NCI-H1436 (cell line): ENCODE measurements around the gene HOXD10.

Experiments used
- DNase-seq: peaks from one replicate; lab custom pipeline; 2025; lab: John Stamatoyannopoulos, UW

Gene HOXD10

GRCh38 chr2:176164611-176165369 is 48.2 kb downstream of the HOXD10 start:
- DNase-seq = no peak

DNA sequence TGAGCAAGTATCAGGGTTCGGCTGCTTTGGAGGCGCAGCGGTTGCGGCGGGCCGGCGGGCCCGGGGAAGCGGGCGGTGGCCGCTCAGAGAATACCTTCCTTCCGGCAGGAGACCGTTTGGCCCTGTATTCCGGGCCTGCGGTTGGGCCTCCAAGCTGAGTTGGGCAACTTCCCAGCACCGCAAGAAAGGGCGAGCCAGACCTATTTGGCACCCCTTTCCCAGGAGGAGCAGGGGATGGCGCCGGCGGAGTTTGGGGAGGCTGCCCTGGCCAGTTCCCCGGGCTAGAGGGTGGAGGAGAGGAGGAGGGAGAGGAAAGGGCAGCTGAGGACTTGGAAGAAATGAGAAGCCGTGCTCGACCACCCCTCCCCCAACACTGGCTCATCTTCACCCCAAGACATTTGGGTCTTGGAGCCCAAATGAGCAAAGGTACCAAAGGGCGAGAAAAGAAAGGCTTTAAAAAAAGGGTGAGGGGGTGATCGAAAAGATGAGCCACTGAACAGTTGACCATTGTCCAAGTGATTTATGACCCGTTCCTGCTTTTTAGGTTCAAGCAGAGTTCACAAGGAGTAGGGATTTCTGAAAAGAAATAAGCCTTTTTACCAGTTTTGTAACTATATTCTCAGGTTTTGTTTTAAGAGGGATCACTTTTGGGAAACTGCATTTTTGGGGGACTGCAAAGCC is 48.9 kb downstream of the HOXD10 start:
- no peak for DNase-seq

- DNase-seq = no peak
Observed at GRCh38 chr2:176166272-176166671, 49.7 kb downstream of the HOXD10 start.

DNA sequence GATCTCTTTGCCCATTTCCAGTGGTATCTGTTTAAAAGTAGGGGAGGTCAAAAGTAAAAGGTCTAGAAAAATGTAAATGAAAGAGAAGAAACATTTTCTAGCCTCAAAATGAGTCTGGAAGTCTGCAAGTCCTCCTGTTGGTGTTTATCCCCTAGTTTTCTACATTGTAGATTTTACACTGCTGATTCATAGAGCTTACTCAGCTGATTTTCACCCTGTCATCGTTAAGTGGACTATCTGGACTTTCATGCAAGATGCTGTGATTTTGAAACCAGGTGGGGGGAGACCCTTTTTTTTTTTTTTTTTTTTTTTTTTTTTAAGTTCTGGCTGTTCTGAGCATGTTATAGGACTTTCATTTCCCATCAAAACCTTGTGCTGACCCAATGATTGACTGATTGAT is 50.8 kb downstream of the HOXD10 start:
- no peak for DNase-seq

DNA sequence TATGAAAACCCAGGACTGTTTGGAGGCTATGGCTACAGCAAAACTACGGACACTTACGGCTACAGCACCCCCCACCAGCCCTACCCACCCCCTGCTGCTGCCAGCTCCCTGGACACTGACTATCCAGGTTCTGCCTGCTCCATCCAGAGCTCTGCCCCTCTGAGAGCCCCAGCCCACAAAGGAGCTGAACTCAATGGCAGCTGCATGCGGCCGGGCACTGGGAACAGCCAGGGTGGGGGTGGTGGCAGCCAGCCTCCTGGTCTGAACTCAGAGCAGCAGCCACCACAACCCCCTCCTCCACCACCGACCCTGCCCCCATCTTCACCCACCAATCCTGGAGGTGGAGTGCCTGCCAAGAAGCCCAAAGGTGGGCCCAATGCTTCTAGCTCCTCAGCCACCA is 52.6 kb downstream of the HOXD10 start:
- DNase-seq = no peak
